Astrocyte (in vitro differentiated cells and primary cell): ENCODE results near the gene ARL6IP4. TPM values are rescaled to one million over a fixed set of nuclear protein-coding genes. Genes with fewer than 3 reads are reported as not detected.

Experiments
- DNase-seq: peaks from one replicate; pipeline ENCODE4 v3.0.0-alpha.2; 2010; ENCODE audit warnings: low read depth
- FAIRE-seq: peaks from 2 replicates; lab custom pipeline; 2011; peaks lifted over from hg19 to GRCh38; lab: Jason Lieb, UNC
- H2AFZ ChIP-seq: 2 replicates; pipeline ENCODE4 v1.6.0; 2012; ENCODE audit warnings: low read depth, low read length, inconsistent platforms
- H3K27ac ChIP-seq: 2 replicates; pipeline ENCODE4 v1.5.1; 2011; ENCODE audit warnings: low read depth, low read length, inconsistent platforms
- H3K27me3 ChIP-seq: 2 replicates; pipeline ENCODE4 v1.6.0; 2011; ENCODE audit warnings: low read length, inconsistent platforms; ENCODE audit not compliant: insufficient read depth
- H3K36me3 ChIP-seq: 2 replicates; pipeline ENCODE4 v1.5.1; 2011; ENCODE audit warnings: low read length, inconsistent platforms; ENCODE audit not compliant: insufficient read depth
- H3K4me1 ChIP-seq: 2 replicates; pipeline ENCODE4 v1.5.1; 2011; ENCODE audit warnings: low read length, inconsistent platforms; ENCODE audit not compliant: insufficient read depth
- H3K4me2 ChIP-seq: 2 replicates; pipeline ENCODE4 v1.6.0; 2012; ENCODE audit warnings: low read length, inconsistent platforms
- H3K4me3 ChIP-seq: 2 replicates; pipeline ENCODE4 v1.5.1; 2011; ENCODE audit warnings: low read depth, mild to moderate bottlenecking, low read length, inconsistent platforms; ENCODE audit not compliant: insufficient read depth
- H3K79me2 ChIP-seq: 2 replicates; pipeline ENCODE4 v1.6.0; 2012; ENCODE audit warnings: mild to moderate bottlenecking, low read length, inconsistent platforms; ENCODE audit not compliant: insufficient read depth
- H3K9ac ChIP-seq: 2 replicates; pipeline ENCODE4 v1.6.0; 2012; ENCODE audit warnings: mild to moderate bottlenecking, low read length, inconsistent platforms
- H3K9me3 ChIP-seq: 2 replicates; pipeline ENCODE4 v1.5.1; 2012; ENCODE audit warnings: low read depth, mild to moderate bottlenecking, low read length, inconsistent platforms; ENCODE audit not compliant: insufficient read depth
- H4K20me1 ChIP-seq: 2 replicates; pipeline ENCODE4 v1.6.0; 2012; ENCODE audit warnings: low read length, inconsistent platforms; ENCODE audit not compliant: insufficient read depth
- H3K27ac Mint-ChIP-seq: one replicate; pipeline ENCODE4 v1.8.0; 2021; ENCODE audit warnings: mild to moderate bottlenecking, mixed read lengths; ENCODE audit not compliant: unreplicated experiment
- H3K27me3 Mint-ChIP-seq: one replicate; pipeline ENCODE4 v1.8.0; 2021; ENCODE audit warnings: low read depth, mixed read lengths; ENCODE audit not compliant: unreplicated experiment
- H3K36me3 Mint-ChIP-seq: one replicate; pipeline ENCODE4 v1.8.0; 2021; ENCODE audit warnings: low read depth, mixed read lengths; ENCODE audit not compliant: unreplicated experiment
- H3K4me1 Mint-ChIP-seq: one replicate; pipeline ENCODE4 v1.8.0; 2021; ENCODE audit warnings: low read depth, mixed read lengths; ENCODE audit not compliant: unreplicated experiment
- H3K4me3 Mint-ChIP-seq: one replicate; pipeline ENCODE4 v1.8.0; 2021; ENCODE audit warnings: mild to moderate bottlenecking, moderate library complexity, mixed read lengths; ENCODE audit not compliant: unreplicated experiment
- H3K9me3 Mint-ChIP-seq: one replicate; pipeline ENCODE4 v1.8.0; 2021; ENCODE audit warnings: mild to moderate bottlenecking, mixed read lengths; ENCODE audit not compliant: unreplicated experiment
- CTCF ChIP-seq: IDR thresholded peaks from 2 replicates; pipeline ENCODE4 v1.5.1; 2011; ENCODE audit warnings: low read depth, mild to moderate bottlenecking, inconsistent platforms, low read length, moderate library complexity; ENCODE audit not compliant: insufficient read depth
- EZH2 ChIP-seq: IDR thresholded peaks from 2 replicates; pipeline ENCODE4 v1.6.1; 2012; ENCODE audit warnings: mild to moderate bottlenecking, low read length, inconsistent platforms; ENCODE audit not compliant: insufficient read depth
- total RNA-seq: library from RNA; stranded (reverse); gene quantifications from 2 replicates; pipeline ENCODE4 v1.2.1, GENCODE V29; 2021

ARL6IP4 gene
- total RNA-seq, 1 donor from 2014 or later: 122 TPM

GRCh38 chr12:122988036-122988435 lies 7.6 kb downstream of the ARL6IP4 start:
- no peak for TF ChIP-seq EZH2
- TF ChIP-seq CTCF: no peak
- H3K79me2 ChIP-seq: peaks cover 4% of the 10 kb centered on the region
- no peaks in the 10 kb centered on the region for H3K9me3 ChIP-seq
- H3K36me3 ChIP-seq: no peaks in the 10 kb centered on the region
- H2AFZ ChIP-seq: no peak overlapping the region
- Mint-ChIP-seq H3K36me3 (peaks cover 6% of the 10 kb centered on the region), H3K27me3 (no peaks in the 10 kb centered on the region), H3K4me1 (peaks cover 12% of the 10 kb centered on the region), H3K27ac (no peak overlapping the region), H3K9me3 (no peaks in the 10 kb centered on the region), H3K4me3 (no peak overlapping the region)
- no peak overlapping the region for H3K4me3 ChIP-seq
- no peak overlapping the region for H3K4me2 ChIP-seq
- no peak for DNase-seq
- H3K27me3 ChIP-seq: no peaks in the 10 kb centered on the region
- no peak overlapping the region for H3K27ac ChIP-seq
- FAIRE-seq: no peak
- peaks cover 11% of the 10 kb centered on the region for H4K20me1 ChIP-seq
- H3K4me1 ChIP-seq: peaks cover 16% of the 10 kb centered on the region
- no peak overlapping the region for H3K9ac ChIP-seq

DNA sequence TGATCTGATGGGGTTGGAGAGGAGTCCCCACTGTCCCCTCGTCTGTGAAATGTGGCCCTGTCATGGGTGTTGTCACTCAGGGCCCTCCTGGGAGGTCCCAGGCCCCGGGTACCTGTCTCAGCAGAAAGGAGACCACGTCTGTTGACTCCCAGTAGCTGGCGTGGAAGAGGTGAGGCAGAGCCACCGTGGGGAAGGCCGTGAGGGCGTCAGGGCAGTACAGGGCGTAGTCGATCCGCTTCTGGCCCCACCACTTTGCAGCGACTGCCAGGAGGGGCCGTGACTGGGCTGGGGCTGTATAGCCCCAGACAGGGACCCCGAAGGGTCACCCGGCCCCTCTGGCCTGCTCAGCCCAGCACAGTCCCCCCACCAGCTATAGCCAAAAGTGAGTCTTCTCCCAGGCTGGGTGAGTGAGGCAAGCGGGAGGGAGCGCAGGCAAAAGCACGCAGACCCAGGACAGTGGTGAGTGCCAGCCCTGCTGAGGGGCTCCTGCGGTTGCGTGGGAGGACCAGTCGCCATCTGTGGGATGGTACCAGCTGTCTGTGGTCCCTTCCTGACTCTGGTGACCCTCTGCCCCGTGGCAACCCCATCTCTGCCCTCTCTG lies 8.2 kb downstream of the ARL6IP4 start:
- no peak overlapping the region for H3K4me3 ChIP-seq
- no peak overlapping the region for H2AFZ ChIP-seq
- H3K27me3 ChIP-seq: no peaks in the 10 kb centered on the region
- H3K4me3 Mint-ChIP-seq: no peak overlapping the region
- no peak for DNase-seq
- peaks cover 7% of the 10 kb centered on the region for H3K4me1 Mint-ChIP-seq
- H3K27ac ChIP-seq: no peak overlapping the region
- peaks cover 11% of the 10 kb centered on the region for H3K4me1 ChIP-seq
- no peaks in the 10 kb centered on the region for H3K9me3 ChIP-seq
- H3K36me3 Mint-ChIP-seq: peaks cover 6% of the 10 kb centered on the region
- H3K9me3 Mint-ChIP-seq: no peaks in the 10 kb centered on the region
- no peak overlapping the region for H3K9ac ChIP-seq
- H3K27ac Mint-ChIP-seq: no peak overlapping the region
- no peaks in the 10 kb centered on the region for H3K27me3 Mint-ChIP-seq
- no peak overlapping the region for H3K4me2 ChIP-seq
- H4K20me1 ChIP-seq: peaks cover 6% of the 10 kb centered on the region
- no peak for FAIRE-seq
- no peaks in the 10 kb centered on the region for H3K36me3 ChIP-seq
- TF ChIP-seq EZH2 (no peak), CTCF (no peak)
- H3K79me2 ChIP-seq: no peaks in the 10 kb centered on the region

GRCh38 chr12:122989225-122989839 lies 8.9 kb downstream of the ARL6IP4 start:
- H3K9me3 Mint-ChIP-seq: no peaks in the 10 kb centered on the region
- H3K27ac Mint-ChIP-seq: no peak overlapping the region
- Histone ChIP-seq H3K9ac (no peak overlapping the region), H3K36me3 (no peaks in the 10 kb centered on the region), H4K20me1 (no peaks in the 10 kb centered on the region), H2AFZ (no peak overlapping the region), H3K4me2 (no peak overlapping the region), H3K4me3 (no peak overlapping the region), H3K79me2 (no peaks in the 10 kb centered on the region), H3K9me3 (no peaks in the 10 kb centered on the region), H3K27me3 (no peaks in the 10 kb centered on the region), H3K27ac (no peak overlapping the region), H3K4me1 (peaks cover 5% of the 10 kb centered on the region)
- no peak overlapping the region for H3K4me3 Mint-ChIP-seq
- TF ChIP-seq CTCF (no peak), EZH2 (no peak)
- peaks cover 3% of the 10 kb centered on the region for H3K36me3 Mint-ChIP-seq
- FAIRE-seq (no peak), DNase-seq (no peak)
- H3K4me1 Mint-ChIP-seq: peaks cover 2% of the 10 kb centered on the region
- no peaks in the 10 kb centered on the region for H3K27me3 Mint-ChIP-seq
